Activated T-helper 17 cell treated with anti-CD3 and anti-CD28 coated beads, Interleukin-2, amount 50 U/mL, for 72 hours (primary cell): ENCODE results near the gene TMEM30A. TPM values are rescaled to one million over a fixed set of nuclear protein-coding genes. Genes with fewer than 3 reads are reported as not detected.

Experiments used
- ATAC-seq: fragments of 150-1000 bp; cut with Tn5 transposase; replicated peaks from 2 replicates; pipeline ENCODE4 v1.10.0; 2021; ENCODE audit warnings: mild to moderate bottlenecking, moderate library complexity
- H3K27ac Mint-ChIP-seq: one replicate; pipeline ENCODE4 v1.8.0; 2022; ENCODE audit warnings: mixed read lengths
- H3K27me3 Mint-ChIP-seq: one replicate; pipeline ENCODE4 v1.8.0; 2022; ENCODE audit warnings: mixed read lengths
- H3K36me3 Mint-ChIP-seq: one replicate; pipeline ENCODE4 v1.8.0; 2022; ENCODE audit warnings: low read depth, mild to moderate bottlenecking, mixed read lengths
- H3K4me1 Mint-ChIP-seq: one replicate; pipeline ENCODE4 v1.8.0; 2022; ENCODE audit warnings: mixed read lengths
- H3K4me3 Mint-ChIP-seq: one replicate; pipeline ENCODE4 v1.8.0; 2022; ENCODE audit warnings: mild to moderate bottlenecking, mixed read lengths
- H3K9me3 Mint-ChIP-seq: one replicate; pipeline ENCODE4 v1.8.0; 2022; ENCODE audit warnings: mixed read lengths
- total RNA-seq, 2 donors: library from RNA; stranded (reverse); gene quantifications; one replicate each; pipeline ENCODE4 v1.2.3, GENCODE V29; 2022

TMEM30A gene
- 100 to 1,000 TPM in 1 of 2 donors, 10 to 100 TPM in 1; 81.7 to 115 TPM for total RNA-seq

DNA sequence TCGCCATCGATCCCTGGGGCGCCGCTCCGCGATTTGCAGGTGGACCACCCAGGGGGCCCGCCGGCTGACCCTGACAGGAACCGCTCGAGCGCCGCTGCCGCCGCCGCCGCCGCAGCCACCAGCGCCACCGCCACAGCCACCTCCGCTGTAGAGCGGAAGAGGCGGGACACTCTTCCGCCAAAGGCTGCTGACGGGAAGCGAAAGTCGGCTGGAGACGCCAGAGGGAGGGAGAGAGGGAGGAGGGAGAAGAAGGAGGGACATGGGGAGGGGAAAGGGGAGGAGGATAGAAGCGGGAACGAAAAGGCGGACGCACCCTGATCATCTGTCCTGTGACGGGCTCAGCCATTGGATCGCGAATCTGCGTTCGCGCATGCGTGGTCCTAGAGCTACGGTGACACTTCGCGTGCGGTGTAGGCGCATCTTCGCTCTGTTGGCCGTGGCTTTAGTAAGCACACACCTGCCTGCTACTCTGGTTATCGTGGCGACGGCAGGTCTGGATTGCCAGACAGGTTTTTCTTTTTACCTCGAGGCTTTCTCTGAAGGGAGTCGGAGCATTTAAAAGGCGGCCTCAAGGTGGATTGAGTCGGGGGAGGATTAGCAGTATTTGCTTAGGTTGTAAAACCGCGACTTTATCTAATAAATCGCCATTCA is at the start of gene TMEM30A:
TSS of gene TMEM30A (minus strand) at position 161 of the 651 bp plus-strand sequence. CDS start at position 7, 154 bp downstream.
- peak; percentile 96 for ATAC-seq
- H3K4me1 Mint-ChIP-seq, result peaks cover 20% of the 10 kb centered on the region
- H3K27me3 Mint-ChIP-seq, result no peaks in the 10 kb centered on the region
- no peaks in the 10 kb centered on the region for H3K9me3 Mint-ChIP-seq
- H3K36me3 Mint-ChIP-seq, result peaks cover 12% of the 10 kb centered on the region
- H3K4me3 Mint-ChIP-seq, result no peak within 1 kb of the TSS
- no peak within 1 kb of the TSS for H3K27ac Mint-ChIP-seq

DNA sequence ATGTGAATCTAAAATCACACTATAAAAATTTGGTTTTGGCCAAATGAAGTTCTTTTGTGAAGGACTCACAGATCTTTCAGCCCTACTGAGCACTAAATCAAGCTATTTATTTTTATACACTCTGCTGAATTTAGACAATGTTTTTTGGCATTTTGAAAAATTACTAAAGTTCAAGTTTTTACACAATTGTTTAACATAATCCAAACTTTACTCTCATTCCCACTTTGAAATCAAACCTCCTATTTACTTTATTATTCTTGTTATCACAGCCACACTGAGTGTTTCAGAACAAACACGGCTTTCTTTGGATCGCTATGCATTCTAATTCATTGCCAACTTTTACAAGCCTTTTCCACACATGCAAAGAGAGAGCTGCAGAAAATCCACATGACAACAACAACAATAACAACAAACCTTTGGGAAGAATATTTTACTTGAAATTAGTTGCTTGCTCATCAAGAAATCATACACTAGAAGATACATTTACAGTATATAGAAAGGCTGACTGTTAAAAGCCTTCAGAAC is 49.1 kb upstream of the TMEM30A start:
- Mint-ChIP-seq H3K27ac (no peak overlapping the region), H3K9me3 (no peaks in the 10 kb centered on the region), H3K4me1 (peaks cover 4% of the 10 kb centered on the region), H3K4me3 (no peak overlapping the region), H3K36me3 (no peaks in the 10 kb centered on the region), H3K27me3 (peaks cover 5% of the 10 kb centered on the region)
- no peak for ATAC-seq

DNA sequence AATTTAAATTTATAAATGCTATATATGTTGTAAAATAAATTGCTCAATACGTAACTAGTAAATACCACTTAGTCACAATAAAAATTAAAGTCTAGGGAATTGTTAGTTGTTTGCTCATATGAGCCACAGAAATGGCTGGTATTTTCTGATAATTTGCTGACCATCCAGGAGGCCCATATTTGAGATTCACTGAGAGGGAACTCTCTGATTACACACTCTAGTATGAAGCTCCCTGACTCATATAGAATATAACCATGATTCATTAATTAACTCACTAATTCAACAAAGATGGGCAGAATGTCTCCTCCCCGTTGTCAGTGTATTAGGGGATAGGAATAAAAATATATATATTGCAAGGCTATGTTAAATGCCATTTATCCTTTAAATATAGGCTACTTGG is 46.6 kb upstream of the TMEM30A start:
- Mint-ChIP-seq H3K4me1 (no peaks in the 10 kb centered on the region), H3K27ac (no peak overlapping the region), H3K9me3 (no peaks in the 10 kb centered on the region), H3K4me3 (no peak overlapping the region), H3K36me3 (no peaks in the 10 kb centered on the region), H3K27me3 (peaks cover 4% of the 10 kb centered on the region)
- ATAC-seq, result no peak

DNA sequence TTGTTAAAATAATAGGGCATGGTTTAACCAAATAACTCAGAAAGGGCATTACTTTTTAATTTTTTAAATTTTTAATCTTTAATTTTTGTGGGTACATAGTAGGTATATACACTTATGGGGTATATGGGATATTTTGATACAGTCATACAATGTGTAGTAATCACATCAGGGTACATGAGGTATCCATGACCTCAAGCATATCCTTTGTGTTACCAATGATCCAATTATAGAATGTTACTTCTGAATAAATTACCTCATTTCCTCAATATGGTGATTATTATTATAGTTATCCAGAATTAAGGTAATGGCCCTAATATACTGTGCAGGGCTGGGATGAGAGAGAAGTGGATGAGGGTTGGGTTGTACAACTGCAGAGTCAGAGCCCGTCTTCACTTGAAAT is 45.1 kb upstream of the TMEM30A start:
- H3K4me1 Mint-ChIP-seq, result no peaks in the 10 kb centered on the region
- H3K9me3 Mint-ChIP-seq, result no peaks in the 10 kb centered on the region
- H3K27ac Mint-ChIP-seq, result no peak overlapping the region
- no peaks in the 10 kb centered on the region for H3K36me3 Mint-ChIP-seq
- no peak for ATAC-seq
- H3K4me3 Mint-ChIP-seq, result no peak overlapping the region
- H3K27me3 Mint-ChIP-seq, result peaks cover 8% of the 10 kb centered on the region

DNA sequence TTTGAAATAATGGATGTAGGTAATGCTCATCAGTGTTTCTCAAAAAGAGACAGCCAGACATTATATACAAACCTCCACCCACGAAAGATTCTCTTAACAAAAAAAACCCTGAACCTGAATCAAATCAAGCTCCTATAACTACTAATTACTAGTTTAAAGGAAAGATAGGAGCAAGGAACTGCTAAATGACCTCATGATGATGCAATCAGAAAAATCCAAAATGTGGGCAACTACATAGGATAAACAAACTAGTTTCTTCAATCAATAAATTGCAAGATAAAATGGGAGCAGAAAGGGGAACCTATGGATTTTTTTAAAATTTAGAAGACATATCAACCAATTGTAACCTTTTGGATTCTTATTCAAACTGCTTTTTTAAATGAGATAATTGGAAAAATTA is 43.2 kb upstream of the TMEM30A start:
- H3K27ac Mint-ChIP-seq, result no peak overlapping the region
- H3K36me3 Mint-ChIP-seq, result no peaks in the 10 kb centered on the region
- no peak for ATAC-seq
- no peaks in the 10 kb centered on the region for H3K9me3 Mint-ChIP-seq
- peaks cover 8% of the 10 kb centered on the region for H3K27me3 Mint-ChIP-seq
- no peak overlapping the region for H3K4me3 Mint-ChIP-seq
- no peaks in the 10 kb centered on the region for H3K4me1 Mint-ChIP-seq

DNA sequence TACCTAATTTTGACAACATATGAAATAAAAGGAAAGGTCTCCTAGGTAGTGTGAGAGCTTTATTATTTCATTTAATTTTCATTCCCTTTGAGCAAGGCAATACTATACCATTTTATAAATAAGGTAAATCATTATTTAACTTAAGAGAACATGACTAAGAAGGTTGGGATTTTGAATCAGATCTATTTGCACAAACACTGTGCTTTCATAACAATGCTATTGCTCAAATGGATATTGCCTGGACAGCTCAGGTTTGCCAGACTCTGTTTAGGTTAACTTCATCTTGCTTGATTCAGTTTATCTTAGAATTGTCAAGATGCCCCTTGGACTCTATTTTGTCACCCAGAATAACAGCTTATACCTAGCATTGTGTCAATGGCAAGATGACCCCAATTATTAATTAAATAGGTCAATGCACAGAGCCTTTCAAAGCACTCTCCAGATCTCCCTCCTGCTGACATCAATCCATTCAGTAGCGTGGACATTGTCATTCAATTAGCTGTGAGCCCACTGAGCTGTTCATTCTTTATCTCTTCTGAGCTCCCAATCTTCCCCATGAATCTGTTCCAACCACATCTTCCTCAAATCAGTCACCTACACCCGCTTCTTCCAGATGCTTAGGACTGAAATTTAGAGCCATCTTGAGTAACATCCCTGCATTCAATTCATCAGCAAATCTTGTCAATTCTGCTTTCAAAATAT is 42.1 kb upstream of the TMEM30A start:
- no peak overlapping the region for H3K4me3 Mint-ChIP-seq
- no peak for ATAC-seq
- H3K9me3 Mint-ChIP-seq, result no peaks in the 10 kb centered on the region
- H3K4me1 Mint-ChIP-seq, result no peaks in the 10 kb centered on the region
- no peaks in the 10 kb centered on the region for H3K36me3 Mint-ChIP-seq
- H3K27me3 Mint-ChIP-seq, result peaks cover 15% of the 10 kb centered on the region
- H3K27ac Mint-ChIP-seq, result no peak overlapping the region

DNA sequence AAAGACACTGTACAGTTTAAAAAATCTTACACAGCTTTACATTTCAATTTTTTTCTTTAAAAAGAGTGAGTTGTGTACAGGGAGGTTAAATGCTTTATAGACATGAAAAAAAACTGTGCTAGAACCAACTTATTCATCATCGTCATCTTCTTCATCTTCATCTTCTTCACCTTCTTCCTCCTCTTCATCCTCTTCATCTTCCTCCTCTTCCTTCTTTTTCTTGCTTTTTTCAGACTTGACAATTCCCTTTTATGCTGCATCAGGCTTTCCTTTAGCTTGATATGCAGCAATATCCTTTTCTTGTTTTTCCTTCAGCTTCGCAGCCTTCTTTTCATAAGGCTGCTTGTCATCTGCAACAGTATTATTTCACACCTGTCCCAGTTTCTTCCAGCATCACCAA is 34.3 kb upstream of the TMEM30A start:
- Mint-ChIP-seq H3K4me1 (no peaks in the 10 kb centered on the region), H3K27me3 (peaks cover 37% of the 10 kb centered on the region), H3K9me3 (no peaks in the 10 kb centered on the region), H3K4me3 (no peak overlapping the region), H3K27ac (no peak overlapping the region), H3K36me3 (no peaks in the 10 kb centered on the region)
- ATAC-seq, result no peak

DNA sequence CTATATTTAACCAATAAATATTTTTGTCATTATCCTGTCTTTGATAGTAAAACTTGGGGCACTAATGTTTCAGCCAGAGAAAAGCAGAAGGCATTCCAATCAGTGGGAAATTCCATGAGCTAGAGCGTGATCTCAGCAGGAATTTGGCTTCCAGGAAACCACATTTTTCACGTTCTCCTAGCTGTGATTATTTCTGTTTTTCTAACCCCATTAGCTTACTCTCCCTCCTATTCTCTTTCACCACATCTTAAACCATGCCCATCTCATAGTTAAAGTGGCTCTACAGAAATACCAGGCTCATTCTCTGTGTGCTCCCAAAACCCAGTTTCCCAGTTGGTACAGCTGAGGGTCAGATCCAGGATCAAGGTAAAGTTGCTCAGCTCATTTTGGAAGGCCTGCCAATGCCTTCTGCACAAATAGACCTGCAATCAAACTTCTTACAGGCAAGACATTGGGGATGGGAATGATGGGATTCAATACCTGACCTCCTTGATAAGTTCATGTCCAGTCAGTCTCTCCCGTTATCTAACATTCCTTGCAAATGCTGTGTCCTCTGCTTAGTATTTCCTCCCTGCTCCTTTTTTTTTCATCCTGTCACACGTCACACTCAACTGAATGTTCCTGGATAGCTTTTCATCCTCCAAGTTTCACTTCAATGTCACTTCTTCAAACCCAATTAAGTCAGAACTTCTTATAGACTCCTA is 33.1 kb upstream of the TMEM30A start:
- no peak for ATAC-seq
- Mint-ChIP-seq H3K27ac (no peak overlapping the region), H3K27me3 (peaks cover 42% of the 10 kb centered on the region), H3K4me3 (no peak overlapping the region), H3K36me3 (no peaks in the 10 kb centered on the region), H3K9me3 (no peaks in the 10 kb centered on the region), H3K4me1 (no peaks in the 10 kb centered on the region)

DNA sequence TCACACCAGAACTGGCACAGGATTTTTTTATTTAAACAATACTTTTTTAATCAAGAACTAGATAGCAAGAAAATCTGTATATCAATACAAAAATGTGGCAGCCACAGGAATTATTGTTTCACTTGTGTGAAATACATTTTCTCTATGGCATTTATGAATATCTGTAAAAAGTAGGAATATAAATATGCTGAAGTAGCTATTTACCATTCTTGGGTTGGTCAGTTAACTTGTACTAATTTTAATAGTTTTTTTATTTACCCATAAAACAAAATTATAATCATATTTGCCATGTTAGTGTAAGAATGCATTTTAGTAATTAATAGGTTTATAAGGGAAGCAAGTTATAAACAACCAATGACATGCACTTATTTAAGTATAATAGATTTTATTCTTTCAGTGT is 31.4 kb upstream of the TMEM30A start:
- Mint-ChIP-seq H3K36me3 (no peaks in the 10 kb centered on the region), H3K27me3 (peaks cover 36% of the 10 kb centered on the region), H3K9me3 (no peaks in the 10 kb centered on the region), H3K4me1 (no peaks in the 10 kb centered on the region), H3K27ac (no peak overlapping the region), H3K4me3 (no peak overlapping the region)
- ATAC-seq, result no peak

DNA sequence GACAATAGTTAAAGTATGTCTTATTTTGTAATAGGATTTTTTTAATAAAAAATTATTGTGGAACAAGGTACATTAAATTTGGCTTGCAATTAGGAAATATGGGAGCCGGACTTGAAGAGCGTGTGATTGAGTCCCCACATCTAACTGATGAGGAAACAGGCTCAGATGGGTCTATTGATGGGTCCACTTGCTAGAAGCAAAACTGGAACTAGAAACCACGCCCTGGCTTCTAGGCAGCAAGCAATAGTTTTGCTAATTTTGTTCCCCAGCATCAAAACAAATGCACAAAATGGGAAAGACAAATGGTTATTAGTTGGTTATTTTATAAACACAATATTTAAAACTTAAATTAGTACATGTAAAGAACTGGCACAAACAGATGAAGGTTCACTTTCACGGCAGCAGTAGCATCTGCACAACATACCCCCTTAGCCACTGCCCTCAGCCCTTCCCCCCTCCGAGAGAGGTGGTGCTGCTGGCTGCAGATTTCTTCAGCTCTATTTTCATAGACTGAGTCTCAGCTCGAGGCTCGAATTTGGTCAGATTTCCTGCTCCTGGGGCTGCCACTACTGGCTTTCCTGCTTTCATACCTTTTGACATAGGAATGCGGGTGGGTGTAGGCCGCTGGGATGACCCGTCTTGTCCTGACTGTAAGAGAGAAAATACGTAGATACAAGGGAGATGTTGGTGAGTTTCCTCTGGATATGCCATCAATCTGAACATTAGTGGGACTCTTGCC is 23.8 kb upstream of the TMEM30A start:
- Mint-ChIP-seq H3K9me3 (no peaks in the 10 kb centered on the region), H3K27me3 (peaks cover 7% of the 10 kb centered on the region), H3K36me3 (no peaks in the 10 kb centered on the region), H3K4me3 (no peak overlapping the region), H3K27ac (no peak overlapping the region), H3K4me1 (no peaks in the 10 kb centered on the region)
- ATAC-seq, result no peak

DNA sequence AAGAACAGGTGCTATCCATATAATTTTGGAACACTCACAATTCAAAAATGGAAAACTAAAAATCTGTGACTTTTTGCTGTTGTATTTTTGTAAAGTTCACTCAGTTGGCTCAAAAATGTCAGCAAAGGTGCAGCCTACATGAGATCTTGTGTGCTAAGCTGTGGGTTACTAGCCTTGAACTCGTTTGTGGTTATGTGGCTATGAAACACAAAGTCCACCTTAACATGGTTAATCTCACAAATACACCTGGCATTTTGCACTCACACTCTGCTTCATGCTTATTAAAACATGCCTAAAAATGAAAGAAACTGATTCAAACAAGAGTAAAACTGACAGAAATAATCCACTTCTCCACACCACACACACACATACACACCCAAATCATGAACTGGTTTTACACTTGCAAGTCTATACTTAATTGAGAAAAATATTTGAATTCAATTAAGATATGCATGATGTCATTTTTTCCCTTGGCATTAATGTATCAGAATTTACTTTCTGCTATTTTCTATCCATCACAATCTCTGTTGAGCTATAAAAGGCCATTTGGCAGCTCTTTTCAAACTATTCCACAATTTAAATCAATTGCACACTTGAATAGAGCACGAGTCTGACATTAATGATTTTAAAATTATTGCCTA is 22.9 kb upstream of the TMEM30A start:
- no peak overlapping the region for H3K27ac Mint-ChIP-seq
- H3K4me3 Mint-ChIP-seq, result no peak overlapping the region
- no peaks in the 10 kb centered on the region for H3K9me3 Mint-ChIP-seq
- H3K27me3 Mint-ChIP-seq, result peaks cover 6% of the 10 kb centered on the region
- H3K36me3 Mint-ChIP-seq, result no peaks in the 10 kb centered on the region
- ATAC-seq, result no peak
- H3K4me1 Mint-ChIP-seq, result no peaks in the 10 kb centered on the region

DNA sequence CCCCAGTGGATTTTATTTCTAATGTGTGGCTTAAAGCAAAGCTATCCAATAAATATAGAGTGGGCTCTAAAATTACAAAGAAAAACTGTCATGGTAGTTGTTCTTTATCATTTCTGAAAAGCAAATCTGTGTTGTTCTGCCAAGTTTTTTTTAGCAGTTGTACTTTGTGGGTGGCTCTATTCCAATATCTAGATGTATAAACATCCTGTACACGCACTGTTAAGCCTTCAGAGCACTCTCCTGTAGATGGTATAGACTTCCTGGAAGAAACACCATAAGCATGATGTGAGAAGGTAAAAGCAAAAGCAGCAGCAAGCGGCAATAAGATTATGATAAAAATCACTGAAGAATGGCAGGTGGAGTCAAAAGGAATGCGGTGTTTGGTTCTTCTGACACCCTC is 21.5 kb upstream of the TMEM30A start:
- Mint-ChIP-seq H3K9me3 (no peaks in the 10 kb centered on the region), H3K27ac (no peak overlapping the region), H3K4me3 (no peak overlapping the region), H3K4me1 (no peaks in the 10 kb centered on the region), H3K27me3 (peaks cover 4% of the 10 kb centered on the region), H3K36me3 (no peaks in the 10 kb centered on the region)
- no peak for ATAC-seq

DNA sequence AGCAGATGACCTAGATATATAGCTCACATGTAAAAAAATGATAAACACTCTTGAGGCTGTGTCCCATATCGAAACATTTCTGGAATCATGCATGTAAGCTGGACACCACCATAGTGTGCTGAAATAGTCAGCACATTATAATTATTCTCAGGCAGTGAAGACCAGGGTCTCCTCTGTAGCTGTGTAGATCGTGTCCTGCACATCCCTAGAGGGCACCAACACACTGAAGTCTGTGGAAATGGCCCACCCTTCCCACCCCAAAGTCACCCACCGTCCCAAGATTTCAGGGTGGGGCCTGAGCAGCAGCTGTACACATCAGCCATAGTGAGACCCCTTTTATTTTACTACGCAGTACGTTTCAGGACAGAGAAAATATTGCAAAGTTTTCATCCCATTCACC is 21.0 kb upstream of the TMEM30A start:
- Mint-ChIP-seq H3K4me3 (no peak overlapping the region), H3K27ac (no peak overlapping the region), H3K36me3 (no peaks in the 10 kb centered on the region), H3K4me1 (no peaks in the 10 kb centered on the region), H3K27me3 (peaks cover 4% of the 10 kb centered on the region), H3K9me3 (no peaks in the 10 kb centered on the region)
- ATAC-seq, result no peak

DNA sequence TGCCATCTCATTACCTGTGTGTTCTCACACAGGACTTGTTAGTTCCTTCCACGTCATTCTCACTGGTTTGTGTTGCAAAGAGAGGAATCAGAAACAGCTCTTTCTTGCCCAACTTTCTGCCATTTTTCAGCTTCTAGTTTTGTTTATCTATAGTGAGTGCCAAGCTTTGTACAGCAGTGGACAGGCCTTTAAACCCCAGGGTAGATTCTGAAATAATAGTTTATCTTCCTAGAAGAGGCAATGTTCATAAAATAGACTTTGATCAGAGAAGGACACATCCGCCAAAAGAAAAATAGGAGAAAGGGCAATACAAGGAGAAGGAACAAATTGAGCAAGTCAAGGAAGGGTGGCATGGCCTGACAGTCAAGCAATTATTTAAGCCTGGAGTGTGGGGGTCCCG is 17.7 kb upstream of the TMEM30A start:
- ATAC-seq, result no peak
- Mint-ChIP-seq H3K27me3 (peaks cover 4% of the 10 kb centered on the region), H3K27ac (no peak overlapping the region), H3K9me3 (no peaks in the 10 kb centered on the region), H3K36me3 (no peaks in the 10 kb centered on the region), H3K4me3 (no peak overlapping the region), H3K4me1 (no peaks in the 10 kb centered on the region)
